ENCODE results near the gene CDH16.
"Not testable (repeated sequence)": the region's sequence is repeated elsewhere in the genome, so short reads cannot be mapped to it uniquely, and the experiment has no call there.

CDH16 gene

GRCh38 chr16:66947302-66948065 lies 28.8 kb upstream of the CDH16 start:
- no peak for DNase-seq

DNA sequence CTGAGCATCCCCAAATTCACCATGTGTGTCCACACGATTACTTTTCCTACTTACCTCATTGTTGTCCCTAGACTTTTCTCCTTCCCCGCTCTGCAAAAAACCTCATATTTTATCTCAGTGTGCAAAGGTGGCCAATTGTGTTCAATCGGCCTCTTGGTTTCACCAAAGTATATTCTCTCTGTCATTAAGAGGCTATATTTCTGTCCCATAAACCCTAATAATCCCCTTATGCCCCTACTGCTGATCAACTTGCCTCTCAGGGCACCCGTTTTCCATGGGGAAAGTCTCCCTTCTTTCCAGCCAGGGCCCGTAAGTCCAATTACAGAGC lies 28.3 kb upstream of the CDH16 start:
- DNase-seq, result no peak

DNA sequence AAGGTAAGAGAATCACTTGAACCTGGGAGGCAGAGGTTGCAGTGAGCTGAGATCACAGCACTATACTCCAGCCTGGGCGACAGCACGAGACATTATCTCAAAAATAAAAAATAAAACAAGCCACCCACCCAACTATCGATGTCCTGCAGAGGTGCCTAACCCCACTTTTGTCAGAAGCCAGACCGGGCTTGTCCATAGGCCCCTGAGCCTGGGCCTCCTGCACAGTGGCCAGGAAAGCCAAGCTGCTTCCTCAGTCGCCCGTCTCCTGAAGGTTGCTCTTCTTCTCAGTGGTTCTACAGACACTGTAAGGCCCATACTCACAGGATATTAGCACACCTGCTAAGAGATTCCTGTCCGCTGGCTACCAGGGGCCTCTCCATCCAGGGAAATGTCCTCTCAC lies 27.9 kb upstream of the CDH16 start:
- DNase-seq, result no peak

GRCh38 chr16:66945939-66946338 lies 27.3 kb upstream of the CDH16 start:
- no peak for DNase-seq

- not testable (repeated sequence) for DNase-seq
Observed at GRCh38 chr16:66944971-66945370, 26.3 kb upstream of the CDH16 start.

GRCh38 chr16:66944054-66944441 lies 25.4 kb upstream of the CDH16 start:
- DNase-seq, result no peak

DNA sequence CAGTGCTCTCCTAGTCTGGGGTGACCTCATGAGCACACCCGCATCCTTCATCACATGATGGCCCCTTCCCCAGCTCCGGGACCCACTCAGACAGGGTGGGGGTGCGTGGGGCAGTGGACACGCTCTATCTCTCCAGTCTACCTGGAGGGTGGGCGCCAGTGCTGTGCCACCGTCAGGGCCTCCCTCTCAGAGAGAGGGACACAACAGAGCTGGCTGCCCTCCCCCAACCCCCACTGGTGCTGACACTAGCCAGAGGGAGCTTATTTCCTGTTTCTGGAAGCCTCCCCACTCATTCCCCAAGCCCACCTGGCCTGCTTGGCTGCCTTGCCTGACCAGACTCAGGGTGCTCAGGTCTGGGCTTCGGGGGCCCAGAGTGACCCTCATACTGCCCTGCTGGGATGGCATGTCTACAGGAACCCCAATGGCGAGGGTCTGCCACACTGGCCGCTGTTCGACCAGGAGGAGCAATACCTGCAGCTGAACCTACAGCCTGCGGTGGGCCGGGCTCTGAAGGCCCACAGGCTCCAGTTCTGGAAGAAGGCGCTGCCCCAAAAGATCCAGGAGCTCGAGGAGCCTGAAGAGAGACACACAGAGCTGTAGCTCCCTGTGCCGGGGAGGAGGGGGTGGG lies 24.9 kb upstream of the CDH16 start:
- DNase-seq, result no peak

- DNase-seq, result no peak
Observed at GRCh38 chr16:66942981-66943380, 24.3 kb upstream of the CDH16 start.

GRCh38 chr16:66940236-66940635 lies 21.6 kb upstream of the CDH16 start:
- DNase-seq, result no peak

- DNase-seq, result no peak
Observed at GRCh38 chr16:66939366-66939765, 20.7 kb upstream of the CDH16 start.

GRCh38 chr16:66937725-66938337 lies 19.1 kb upstream of the CDH16 start:
- DNase-seq, result no peak

DNA sequence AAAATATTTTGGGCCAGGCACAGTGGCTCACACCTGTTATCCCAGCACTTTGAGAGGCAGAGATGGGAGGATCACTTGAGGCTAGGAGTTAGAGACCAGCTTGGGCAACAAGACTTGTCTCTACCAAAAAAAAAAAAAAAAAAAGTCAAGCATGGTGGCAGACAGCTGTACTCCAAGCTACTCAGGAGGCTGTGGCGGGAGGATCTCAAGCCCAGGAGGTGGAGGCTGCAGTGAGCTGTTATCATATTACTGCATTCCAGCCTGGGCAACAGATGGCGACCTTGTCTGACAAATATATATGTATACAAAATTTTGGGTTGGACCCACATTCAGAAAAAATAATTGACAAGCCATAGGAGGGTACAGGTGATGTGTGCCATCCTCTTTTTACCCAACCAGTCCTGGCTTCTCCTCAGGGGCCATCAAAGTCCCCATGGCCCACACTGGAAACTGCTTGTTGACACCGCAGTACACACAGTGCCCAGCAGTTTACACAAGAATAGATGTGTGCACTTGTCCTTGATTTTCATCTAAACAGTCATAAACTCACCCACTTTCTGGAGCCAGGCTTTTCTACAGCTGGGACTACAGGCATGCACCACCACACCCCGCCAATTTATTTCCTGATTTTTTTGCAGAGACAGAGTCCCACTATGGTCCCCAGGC lies 18.3 kb upstream of the CDH16 start:
- no peak for DNase-seq

GRCh38 chr16:66936462-66936861 lies 17.8 kb upstream of the CDH16 start:
- no peak for DNase-seq

DNA sequence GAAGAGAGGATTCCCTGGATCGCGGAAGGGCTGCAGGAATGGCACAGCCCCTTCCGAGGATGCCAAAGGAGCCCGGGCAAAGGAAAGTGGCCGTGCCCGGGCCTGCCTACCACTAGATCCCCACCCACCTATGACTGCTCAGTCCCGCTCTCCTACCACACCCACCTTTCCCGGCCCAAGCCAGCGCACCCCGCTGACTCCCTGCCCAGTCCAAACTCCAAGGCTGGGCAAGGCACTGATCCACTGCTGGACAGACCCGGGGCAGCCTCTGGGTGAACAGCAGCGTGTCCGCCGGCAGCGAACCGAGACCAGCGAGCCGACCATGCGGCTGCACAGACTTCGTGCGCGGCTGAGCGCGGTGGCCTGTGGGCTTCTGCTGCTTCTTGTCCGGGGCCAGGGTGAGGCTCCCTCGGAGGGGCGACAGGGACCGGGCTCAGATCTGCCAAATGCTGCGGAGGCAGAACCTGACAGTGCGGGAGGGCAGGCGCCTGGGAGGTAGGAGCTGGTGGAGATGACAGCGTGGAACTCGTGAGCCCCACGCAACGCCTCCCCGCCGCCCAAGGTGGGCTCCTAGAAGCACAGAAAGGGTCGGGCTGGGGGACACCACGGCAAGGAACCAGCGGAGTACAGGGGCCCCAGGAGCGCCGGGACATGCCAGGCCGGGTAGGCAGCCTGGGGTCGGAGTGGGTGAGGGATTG lies 16.8 kb upstream of the CDH16 start, which contains the start of gene CES2:
CES2 (plus strand) TSS at position 203 of the 698 bp plus-strand sequence; CDS start at position 323, 120 bp downstream.
- DNase-seq, result no peak

DNA sequence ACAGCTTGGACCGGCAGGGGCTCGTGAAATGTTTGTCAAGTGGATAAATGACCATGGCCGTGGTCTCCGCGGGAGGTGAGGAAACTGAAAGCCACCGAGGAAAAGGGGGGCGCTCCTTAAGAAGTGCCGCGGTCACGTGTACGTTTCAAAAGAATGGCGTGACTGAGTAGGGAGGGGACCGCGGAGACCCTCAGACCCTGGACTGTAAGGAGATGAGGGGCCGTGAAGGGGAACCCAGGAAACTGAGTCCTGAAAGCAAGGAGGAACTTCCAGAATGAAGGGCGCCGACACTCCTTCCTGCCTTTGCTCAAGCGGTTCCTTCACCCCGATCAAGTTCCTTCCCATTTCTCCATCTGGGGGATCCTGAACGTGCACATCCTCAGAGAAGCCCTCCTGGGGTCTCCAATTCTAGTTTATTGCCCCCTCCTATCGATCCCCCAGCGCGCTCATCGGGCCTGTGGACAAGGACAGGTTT lies 16.2 kb upstream of the CDH16 start:
- DNase-seq, result not testable (repeated sequence)

DNA sequence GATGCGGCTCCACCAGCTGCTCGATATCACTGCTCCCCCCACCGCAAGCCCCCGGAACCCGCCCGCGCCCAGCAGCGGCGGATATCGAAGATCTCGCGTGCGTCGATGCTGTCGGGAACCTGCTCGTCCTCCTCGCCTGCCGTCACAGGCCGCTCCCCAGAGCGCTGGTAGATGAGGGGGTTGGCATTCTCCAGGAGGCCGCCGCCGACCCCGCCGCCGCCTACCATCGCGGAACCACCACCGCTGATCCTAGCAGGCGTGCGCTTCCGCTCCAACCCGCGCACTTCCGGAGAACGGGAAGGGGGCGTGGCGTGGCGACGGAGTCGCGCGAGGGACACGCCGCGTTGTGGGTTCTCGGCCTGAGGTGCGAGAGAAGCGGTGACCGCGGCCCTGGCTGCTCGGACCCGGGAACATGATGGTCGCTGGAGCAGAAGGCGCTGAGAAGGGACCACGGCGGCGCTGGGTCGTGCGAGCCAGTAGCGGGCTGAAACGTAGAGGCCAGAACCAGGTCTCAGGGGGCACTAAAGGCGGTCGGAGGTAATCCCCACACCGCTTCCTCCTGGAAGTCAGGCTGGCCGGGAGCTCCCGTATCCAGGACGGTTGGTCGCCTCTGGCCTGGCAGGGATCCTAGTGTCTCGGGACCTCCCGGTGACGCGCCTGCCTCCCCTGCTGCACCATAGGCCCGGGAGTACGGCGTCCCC lies 15.6 kb upstream of the CDH16 start, which contains the start of gene CIAO2B:
CIAO2B (minus strand) TSS at position 265 of the 701 bp plus-strand sequence; CDS start at position 227, 38 bp downstream.
- no peak for DNase-seq

DNA sequence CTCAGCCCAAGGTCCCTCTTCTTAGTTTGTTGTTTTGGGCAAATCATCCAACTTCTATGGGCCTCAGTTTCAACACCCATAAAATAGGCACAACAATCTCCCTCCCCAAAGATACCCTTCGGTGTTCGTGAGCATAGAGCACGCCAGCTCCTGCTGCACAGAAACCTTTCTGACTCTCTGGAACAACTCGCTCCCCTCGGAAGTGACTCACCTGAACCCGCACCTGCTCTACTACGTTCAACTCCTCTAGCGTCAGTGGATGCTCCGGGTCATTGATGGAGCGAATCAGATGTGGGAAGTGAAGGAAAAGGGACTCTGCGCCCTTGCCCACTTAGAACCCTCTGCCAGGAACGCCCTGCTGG lies 15.1 kb upstream of the CDH16 start:
- DNase-seq, result no peak

GRCh38 chr16:66932076-66932475 lies 13.4 kb upstream of the CDH16 start:
- DNase-seq, result no peak

DNA sequence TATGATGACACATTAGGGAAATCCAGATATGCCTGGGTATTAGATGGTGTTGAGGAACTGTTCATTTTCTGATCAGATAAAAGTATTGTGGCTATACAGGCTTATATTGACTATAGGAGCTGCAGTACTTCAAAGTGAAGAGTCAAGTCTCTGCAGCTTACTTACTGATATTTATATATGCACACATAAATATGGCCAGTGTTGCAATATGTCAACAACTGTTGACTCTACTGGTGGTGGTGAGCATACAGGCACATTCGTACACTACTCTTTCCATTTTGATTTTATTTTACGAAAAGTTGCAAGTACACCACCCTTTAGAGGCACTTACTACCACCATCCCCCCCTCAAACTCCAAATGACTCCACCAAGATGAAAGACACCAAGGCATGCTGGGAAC lies 13.0 kb upstream of the CDH16 start:
- DNase-seq, result no peak

DNA sequence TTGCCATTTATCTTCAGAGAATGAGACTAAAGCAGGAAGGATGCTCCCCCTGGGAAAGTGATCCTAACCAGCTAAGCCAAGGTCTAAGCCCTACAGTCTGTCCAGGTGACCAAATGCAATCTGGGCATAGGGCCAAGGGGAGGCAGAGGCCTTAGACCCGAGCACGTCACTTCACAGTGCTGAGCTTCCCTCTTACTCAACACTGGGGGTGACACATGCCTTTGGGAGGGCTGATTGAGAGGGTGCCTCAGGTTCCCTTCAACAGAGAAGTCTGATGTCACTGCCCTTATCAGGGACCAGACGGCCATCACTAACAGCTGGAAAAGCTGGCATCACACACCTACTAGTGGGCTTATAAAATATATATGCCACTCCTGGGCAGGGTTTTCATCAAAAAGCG lies 11.5 kb upstream of the CDH16 start:
- DNase-seq, result no peak

DNA sequence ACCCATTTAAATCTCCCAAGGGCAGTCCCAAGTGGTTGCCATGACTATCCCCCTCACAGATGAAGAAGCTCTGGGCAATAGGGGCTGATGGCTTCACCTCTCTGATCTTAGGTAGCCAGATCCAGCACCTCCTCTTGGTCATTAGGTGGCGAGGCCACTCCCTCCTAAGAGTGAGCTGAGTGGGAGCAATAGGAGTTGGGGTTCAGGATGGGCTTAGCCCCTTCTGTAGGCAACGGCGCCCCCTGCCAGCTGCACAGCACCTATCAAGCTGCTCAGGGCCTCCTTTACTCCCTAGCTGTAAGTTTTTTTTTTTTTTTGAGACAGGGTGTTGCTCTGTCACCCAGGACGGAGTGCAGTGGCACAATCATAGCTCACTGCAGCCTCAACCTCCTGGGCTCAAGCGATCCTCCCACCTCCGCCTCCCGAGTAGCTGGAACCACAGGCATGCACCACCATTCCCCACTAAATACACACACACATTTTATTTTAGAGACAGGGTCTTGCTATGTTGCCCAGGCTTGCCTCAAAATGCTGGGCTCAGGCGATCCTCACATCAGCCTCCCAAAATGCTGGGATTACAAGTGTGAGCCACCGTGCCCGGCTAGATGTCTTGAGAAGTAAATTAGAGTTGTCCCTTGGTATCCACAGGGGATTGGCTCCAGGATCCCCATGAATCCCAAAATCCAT lies 10.2 kb upstream of the CDH16 start:
- DNase-seq, result no peak

Data from NCI-H187 treated with DMSO at 0.1 percent for 48 hours (cell line).